Stimulated activated CD4-positive, alpha-beta T cell treated with anti-CD3 and anti-CD28 coated beads, Interleukin-1b, Interleukin-23, amount 100 ng/mL, for 48 hours (primary cell): Measurements from ENCODE around the gene GAP43.

Experiments used
- DNase-seq: peaks from one replicate; pipeline ENCODE4 v3.0.0-alpha.2; 2020

Gene GAP43, protein sequence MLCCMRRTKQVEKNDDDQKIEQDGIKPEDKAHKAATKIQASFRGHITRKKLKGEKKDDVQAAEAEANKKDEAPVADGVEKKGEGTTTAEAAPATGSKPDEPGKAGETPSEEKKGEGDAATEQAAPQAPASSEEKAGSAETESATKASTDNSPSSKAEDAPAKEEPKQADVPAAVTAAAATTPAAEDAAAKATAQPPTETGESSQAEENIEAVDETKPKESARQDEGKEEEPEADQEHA

DNA sequence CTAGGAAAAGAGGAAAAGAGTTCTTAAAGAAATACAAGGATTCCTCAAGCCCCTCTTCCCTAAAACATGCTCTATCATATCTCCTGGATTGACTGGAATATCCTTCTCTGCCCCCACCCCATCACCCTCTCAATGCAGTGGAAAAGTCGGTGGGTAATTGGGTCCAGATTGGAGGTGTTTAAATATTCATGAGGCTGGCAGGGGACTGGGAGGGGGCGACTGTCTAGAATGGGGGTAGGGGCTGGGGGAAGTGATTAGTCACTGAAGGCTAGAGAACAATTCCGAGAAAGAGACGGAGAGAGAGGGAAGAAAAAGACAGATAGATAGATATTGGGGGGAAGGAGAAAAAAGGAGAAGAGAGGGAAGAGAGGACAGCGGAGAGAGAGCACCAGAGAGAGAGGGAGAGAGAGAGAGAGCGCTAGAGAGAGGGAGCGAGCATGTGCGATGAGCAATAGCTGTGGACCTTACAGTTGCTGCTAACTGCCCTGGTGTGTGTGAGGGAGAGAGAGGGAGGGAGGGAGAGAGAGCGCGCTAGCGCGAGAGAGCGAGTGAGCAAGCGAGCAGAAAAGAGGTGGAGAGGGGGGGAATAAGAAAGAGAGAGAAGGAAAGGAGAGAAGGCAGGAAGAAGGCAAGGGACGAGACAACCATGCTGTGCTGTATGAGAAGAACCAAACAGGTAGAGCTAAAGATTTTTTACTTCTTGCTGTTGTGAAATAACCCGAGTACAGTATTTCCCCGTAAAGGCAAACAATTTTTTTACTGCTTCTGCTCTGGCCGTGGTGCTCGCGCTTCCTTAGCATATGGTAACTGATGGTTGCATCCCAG, at the start of gene GAP43:
Gene GAP43 (plus strand): TSS at position 467 of the 825 bp plus-strand sequence. CDS start 180 bp downstream, at position 647.
- DNase-seq = no peak

- no peak for DNase-seq
Measured at GRCh38 chr3:115576325-115576875, 46.9 kb upstream of the GAP43 start.

GRCh38 chr3:115577000-115577399, 46.3 kb upstream of the GAP43 start:
- no peak for DNase-seq

GRCh38 chr3:115578331-115578730, 45.0 kb upstream of the GAP43 start:
- no peak for DNase-seq

DNA sequence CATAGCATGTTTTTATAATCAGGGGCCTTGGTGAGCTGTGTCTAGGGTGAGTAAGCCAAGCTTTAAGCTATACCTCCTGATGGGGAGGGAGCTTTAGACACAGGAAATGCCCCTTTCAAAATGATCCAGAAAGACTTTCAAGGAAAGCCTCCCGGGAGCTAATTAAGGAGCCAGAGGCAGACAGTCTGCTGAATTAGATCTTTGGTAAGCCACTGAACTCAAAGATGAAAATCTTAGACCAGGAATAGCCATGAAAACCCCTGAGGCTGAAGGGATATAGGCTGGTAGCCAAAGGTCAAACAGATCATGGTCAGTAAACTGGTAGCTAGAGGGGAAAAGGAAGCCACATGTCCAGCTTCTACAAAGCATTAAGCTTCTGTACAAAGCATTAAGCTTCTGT, 42.7 kb upstream of the GAP43 start:
- no peak for DNase-seq

- peak; percentile 12 for DNase-seq
Measured at GRCh38 chr3:115581362-115582135, 41.8 kb upstream of the GAP43 start.

GRCh38 chr3:115588201-115589115, 34.9 kb upstream of the GAP43 start:
- DNase-seq = no peak

DNA sequence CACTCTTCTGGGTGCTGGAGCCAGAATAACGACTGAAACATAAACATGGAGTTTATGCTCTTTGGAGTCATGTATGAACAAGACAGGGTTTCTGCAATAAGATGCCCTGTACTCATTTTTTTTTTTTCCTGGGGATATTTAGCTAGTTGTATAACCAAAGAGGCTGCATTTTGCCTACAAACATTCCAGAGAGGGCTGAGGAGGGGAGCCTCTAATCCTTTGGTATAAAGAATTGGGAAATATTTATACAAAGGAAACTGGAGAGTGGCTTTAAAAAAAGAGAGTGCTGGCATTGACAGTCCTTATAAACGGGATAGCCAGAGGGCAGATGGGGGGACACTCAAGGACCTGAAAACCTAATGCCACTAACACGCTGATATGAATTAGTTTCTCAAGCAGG, 32.4 kb upstream of the GAP43 start:
- DNase-seq = no peak

GRCh38 chr3:115595611-115596275, 27.6 kb upstream of the GAP43 start:
- no peak for DNase-seq

DNA sequence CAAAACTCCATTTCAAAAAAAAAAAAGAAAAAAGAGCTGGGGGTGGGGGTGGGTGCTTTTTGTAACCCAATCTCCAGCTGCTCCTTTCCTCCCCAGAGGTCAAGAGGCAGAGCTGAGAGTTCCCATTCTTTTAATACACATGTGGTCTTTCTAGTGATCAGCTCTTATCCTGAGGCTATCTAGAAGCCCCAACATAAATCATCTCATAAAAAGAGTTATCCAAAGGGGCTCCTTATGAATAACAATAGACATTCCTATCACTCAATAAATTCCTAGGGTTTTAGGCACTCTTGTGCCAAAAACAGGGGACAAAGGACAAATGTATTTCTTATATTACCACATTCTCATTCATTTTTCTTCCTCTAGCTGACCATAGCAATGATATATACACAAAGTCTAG, 25.1 kb upstream of the GAP43 start:
- no peak for DNase-seq

DNA sequence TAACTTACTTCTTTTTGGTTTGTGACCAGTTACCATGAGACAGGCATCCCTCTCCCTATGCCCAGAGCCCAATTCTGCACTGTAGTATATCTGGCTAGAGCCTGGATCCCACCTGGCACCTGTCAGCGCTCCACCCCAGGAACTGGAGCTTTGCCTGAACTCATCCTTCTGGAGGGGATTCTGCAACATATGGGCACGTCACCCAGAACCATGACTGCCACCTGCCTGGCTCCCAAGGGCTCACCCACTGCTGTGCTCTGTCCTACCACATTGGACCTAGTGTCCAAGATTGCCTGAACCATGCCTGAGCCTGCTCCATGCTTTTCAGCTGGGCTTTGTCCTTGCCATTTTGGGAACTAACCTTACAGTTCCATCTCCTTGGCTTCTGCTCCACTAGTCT, 21.1 kb upstream of the GAP43 start:
- DNase-seq = no peak

- no peak for DNase-seq
Measured at GRCh38 chr3:115611630-115612029, 11.7 kb upstream of the GAP43 start.

GRCh38 chr3:115615001-115615814, 8.1 kb upstream of the GAP43 start:
- no peak for DNase-seq

DNA sequence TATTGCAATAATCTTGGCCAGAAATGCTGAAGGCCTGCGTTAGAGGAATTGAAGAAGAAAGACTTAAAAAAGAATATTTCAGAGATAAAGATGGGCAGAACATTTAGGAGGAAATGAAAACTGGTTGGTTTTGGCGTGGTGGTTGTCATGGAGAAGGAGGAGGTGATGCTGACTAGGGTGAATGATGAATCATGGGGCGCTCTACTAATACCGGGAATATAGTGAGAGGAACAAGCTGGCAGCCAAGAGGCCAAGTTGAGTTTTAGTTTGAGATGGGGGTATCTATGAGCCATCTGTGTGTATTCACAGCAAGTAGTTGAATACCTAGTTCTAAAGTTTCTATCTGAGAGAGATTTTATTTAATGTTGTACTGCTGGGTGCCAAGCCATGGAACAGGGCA, 6.8 kb upstream of the GAP43 start:
- DNase-seq = peak; percentile 41

GRCh38 chr3:115617591-115617990, 5.7 kb upstream of the GAP43 start:
- no peak for DNase-seq

DNA sequence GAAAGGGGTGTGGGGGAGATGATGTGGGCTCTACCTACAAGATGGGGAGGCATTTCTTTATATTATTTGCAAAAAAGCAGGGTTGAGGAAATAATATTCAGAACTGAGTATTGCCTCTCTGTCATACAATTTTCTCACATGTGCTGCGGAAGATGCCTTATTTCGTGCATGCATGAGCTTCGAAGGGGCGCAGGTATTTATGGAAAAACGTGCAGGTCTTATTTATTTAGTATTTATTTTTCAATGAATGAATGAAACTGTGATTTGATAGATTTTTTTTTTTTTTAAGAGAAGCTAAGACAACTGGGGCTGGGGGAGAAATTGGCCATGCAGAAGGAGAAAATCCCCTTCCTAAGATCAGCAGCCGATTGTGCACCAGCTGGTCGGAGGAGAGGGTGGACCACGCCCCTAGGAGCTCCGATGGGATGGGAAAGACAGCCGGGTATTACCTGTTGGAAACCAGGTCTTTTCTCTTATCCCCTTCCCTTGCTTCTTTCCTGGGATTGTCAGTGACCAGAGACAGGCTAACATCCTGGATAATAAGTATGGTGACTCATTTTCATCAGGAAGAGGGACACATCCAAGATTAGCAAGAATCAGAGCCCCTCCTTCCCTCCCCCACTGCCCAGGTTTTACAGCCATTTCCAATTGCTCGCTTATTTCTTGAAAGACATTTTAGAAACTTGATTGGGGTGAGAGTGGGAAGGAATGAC, 875 bp downstream of the GAP43 start:
- DNase-seq = no peak

- no peak for DNase-seq
Measured at GRCh38 chr3:115624901-115625300, 1.6 kb downstream of the GAP43 start.

DNA sequence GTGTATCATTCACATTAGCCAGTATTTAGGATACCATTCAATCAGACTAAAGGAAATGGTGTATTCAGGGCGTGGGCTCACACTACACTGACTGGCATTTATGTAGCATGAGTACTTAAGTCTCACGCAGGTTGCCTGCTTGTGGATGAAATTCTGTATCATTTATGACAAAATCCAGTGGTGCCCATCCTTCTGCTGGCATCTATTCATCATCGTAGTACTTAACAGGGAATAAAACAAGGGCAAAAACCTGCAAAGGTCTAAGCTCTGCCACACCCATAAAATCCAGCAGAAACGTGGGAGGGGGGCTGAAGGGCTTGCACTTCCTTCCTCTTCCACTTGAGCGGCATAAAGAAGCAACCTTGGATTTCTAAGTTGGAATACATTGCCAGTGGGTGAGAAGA, 2.7 kb downstream of the GAP43 start:
- DNase-seq = no peak

DNA sequence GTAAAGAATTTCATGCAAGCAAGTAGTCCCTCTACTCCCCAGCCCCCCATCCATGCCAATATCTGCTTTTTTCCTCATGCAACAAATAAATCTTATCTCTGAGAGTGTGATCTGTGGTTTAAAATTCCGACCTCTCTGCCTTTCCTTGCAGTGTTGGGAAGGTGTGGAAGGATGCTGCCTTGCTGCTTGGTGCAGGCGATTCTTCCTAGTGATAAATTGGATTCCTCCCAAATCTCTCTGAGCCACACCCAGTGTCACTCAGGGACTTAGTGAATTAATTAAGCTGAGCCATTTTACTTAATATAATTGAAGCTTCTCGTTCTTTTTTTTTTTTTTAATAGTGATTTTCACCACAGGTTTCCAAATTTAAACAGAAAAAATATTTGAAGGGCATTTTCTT, 3.4 kb downstream of the GAP43 start:
- no peak for DNase-seq
